Activated CD4-positive, alpha-beta T cell treated with anti-CD3 and anti-CD28 coated beads for 48 hours (primary cell): ENCODE measurements around the gene MYL12A.
"Not testable (repeated sequence)": the region's sequence is repeated elsewhere in the genome, so short reads cannot be mapped to it uniquely, and the experiment has no call there.

Source experiments
- DNase-seq: peaks from one replicate; pipeline ENCODE4 v3.0.0-alpha.2; 2020

MYL12A gene

GRCh38 chr18:3247240-3248061, at the start of gene MYL12A:
Gene MYL12A, plus strand, starts transcription at chr18:3247801. Its CDS starts 5,447 bp downstream, at chr18:3253248.
- peak; percentile 98 for DNase-seq

- DNase-seq = not testable (repeated sequence)
Measured at GRCh38 chr18:3198260-3198860, 49.2 kb upstream of the MYL12A start.

- DNase-seq = no peak
Measured at GRCh38 chr18:3199942-3200645, 47.5 kb upstream of the MYL12A start.

GRCh38 chr18:3205239-3205638, 42.4 kb upstream of the MYL12A start:
- DNase-seq = no peak

DNA sequence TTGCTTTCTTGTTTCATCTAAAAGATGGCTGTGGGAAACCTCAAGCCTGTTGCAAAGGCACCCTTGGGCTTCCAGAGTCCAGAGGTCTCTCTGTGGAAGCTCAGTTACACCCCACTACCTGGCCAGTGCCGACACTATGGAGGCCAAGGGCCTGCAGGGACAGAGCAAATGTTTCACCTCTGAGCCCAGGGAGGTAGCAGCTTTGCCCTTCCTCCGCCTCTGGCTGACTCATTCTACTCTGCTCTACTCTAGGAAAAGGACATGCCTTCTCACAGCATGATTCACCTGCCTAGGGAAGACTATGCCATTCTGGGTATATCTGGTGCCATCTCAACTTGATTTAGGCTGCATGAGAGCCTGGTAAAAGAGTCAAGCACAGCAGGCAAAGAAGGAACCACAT, 40.0 kb upstream of the MYL12A start:
- peak; percentile 20 for DNase-seq

DNA sequence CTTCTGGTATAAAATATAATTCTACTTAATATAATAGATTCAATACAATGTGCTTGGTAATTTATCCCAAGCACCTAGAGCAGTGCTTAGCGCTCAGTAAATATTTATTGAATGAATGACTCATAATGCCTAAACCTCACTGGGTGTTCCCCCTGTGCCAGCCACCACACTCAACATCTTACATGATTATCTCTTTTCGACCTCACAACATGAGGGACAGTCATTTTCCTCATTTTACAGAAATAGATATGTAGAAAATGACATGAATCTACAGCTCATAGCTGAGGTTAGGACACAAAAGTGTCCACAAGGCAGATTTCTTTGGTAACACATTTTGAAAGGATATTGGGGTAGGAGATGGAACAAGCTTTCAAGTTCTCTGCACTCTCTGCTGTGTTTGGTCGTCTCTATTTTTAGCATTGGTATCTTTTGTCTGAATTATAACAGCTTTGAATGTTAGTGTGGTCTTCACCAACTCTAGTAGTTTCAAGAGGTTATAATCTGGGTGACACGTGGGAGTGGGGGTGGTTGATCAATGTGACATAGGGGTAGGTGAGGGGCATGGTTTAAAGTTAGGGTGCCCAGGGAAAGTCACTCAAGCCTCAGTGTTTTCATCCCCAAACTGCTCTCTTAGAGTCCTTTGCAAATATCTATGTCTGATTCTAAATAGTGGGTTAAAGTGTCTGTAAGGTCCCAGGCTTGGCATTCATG, 37.6 kb upstream of the MYL12A start:
- DNase-seq = peak; percentile 9

- no peak for DNase-seq
Measured at GRCh38 chr18:3211236-3211992, 36.2 kb upstream of the MYL12A start.

GRCh38 chr18:3212657-3213056, 34.9 kb upstream of the MYL12A start:
- no peak for DNase-seq

- no peak for DNase-seq
Measured at GRCh38 chr18:3213300-3214059, 34.1 kb upstream of the MYL12A start.

- DNase-seq = no peak
Measured at GRCh38 chr18:3214855-3215637, 32.6 kb upstream of the MYL12A start.

GRCh38 chr18:3216987-3217386, 30.6 kb upstream of the MYL12A start:
- no peak for DNase-seq

DNA sequence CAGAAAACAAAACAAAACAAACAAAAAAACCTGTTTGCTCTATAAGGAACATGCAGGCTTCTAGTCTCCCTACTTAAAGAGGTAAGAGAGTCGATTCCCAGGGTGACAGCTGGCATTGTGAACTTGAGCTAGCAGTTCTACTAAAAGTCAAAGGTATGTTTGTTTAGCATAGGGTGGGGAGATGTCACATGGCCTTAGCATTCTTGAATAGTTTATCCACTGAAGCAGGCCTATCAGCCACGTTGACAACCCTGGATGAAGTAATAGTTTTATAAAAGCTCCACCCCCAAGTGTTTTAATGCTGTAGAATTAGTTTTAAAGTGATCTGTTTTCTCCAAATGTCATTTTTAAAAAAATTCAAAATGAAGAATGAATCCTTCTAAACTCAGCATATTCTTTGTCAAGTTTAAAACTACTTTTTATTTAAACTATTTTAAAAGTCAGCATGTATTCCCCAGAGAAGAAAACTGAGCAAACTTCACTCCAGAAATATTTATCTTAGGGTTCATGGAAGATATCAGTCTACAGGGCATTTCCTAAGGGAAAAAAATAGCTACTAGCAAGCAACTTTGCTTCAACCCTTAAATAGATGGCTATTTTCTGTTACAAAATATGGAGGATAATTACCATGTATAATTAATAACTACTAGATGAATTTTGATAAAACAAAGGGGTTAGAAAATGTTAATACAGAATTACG, 29.5 kb upstream of the MYL12A start:
- no peak for DNase-seq

GRCh38 chr18:3218819-3219218, 28.8 kb upstream of the MYL12A start:
- DNase-seq = no peak

- no peak for DNase-seq
Measured at GRCh38 chr18:3219241-3219630, 28.4 kb upstream of the MYL12A start.

DNA sequence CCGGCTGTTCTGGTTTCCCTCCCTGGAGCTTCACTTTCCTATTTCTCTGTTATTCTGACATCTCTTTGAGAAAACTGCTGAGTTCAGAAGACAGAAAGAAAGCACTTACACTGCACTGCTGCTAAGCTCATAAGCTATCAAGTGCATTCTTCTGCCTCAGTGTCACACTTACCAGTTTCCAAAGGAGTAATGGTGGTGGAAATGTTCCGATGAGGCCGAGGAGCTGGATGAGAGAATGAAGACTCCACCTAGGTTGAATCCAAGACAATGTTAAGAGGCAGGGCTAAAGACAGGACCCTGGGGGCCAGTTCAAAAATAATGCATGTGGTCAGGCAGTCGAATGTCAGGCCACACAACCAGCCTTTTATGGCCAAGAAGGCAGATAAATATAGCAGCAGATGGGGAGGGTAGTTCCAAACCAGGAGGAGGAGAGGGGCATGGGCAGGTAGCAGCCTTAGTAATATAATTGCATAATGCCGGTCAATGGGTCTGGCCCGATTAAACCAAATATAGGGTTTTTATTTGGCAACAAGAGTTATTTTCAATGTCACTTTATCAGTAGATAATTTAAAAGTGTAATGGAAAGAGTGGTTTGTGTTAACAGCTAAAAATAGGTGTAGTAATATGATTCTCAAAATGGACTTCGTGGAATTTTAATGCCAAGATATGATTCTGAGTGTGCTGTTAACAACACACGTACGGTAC, 27.8 kb upstream of the MYL12A start, which contains the start of gene MYOM1:
Gene MYOM1 (minus strand): TSS at position 338 of the 705 bp plus-strand sequence. CDS start 4,745 bp downstream, outside the sequence.
- DNase-seq = no peak

DNA sequence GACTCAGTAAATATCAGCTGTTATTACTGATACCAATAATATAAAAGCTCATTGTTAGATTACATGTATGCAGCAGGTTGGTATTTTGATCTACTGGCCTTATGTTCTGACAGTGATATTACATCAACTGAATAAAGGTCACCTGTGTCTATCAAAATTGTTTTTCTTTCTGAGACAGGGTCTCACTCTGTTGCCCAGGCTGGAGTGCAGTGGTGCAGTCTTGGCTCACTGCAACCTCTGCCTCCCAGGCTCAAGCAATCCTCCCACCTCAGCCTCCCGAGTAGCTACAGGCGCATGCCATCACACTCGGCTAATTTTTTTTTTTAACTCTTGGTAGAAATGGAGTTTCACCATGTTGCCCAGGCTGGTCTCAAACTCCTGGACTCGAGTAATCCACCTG, 26.7 kb upstream of the MYL12A start:
- DNase-seq = not testable (repeated sequence)

- no peak for DNase-seq
Measured at GRCh38 chr18:3221496-3221895, 26.1 kb upstream of the MYL12A start.

GRCh38 chr18:3223356-3223755, 24.2 kb upstream of the MYL12A start:
- DNase-seq = no peak

GRCh38 chr18:3224223-3224622, 23.4 kb upstream of the MYL12A start:
- no peak for DNase-seq
